ENCODE results near the gene VAMP2. TPM values are rescaled to one million over a fixed set of nuclear protein-coding genes. Genes with fewer than 3 reads are reported as not detected.

Gene VAMP2
- polyA plus RNA-seq, 1 donor from 2014 or later: 98.3 TPM

DNA sequence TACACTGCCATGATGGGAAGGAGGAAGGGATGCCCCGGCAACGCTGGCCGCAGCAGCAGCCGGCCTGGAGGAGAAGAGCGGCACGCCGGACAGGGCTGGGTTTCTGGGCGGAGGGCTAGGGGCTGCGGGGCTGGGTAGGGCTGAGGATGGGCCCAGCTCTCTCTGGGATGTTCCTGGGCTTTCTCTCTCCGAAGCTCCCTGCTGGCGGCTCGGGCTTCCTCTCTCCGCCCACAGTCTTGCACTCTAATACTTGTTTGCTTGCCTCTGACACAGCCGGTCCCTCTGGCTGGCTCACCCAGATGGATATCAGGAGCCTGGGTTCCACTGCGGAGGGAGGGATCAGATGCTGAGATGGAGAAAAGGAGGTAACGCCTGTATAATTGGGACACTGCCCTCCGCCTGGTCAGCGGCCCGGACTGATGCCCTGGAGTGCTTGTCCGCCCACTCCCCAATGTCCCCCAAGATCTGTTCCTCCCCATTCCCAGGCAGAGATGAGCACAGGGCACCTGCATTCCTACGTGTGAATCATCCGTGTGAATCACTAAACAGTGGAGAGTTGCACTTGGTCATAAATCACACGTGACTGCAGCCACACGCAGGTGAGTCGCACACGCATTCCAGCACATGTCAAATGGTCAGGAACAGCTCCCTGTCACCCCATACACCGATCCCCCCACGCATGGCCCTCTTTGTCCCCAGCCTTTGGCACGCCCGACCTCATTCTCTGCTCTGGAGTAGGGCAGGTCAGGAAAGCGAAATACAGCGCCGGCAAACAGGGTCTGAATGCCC lies 44.6 kb downstream of the VAMP2 start, which contains the start of gene ALOXE3:
TSS of gene ALOXE3 (minus strand) at position 535 of the 789 bp plus-strand sequence. CDS start at position 11, 524 bp downstream.
- Histone ChIP-seq H3K9me3 (ENCODE audit: low read length) (no peaks in the 10 kb centered on the region), H3K4me3 (ENCODE audit: low read length) (peak within 1 kb of the TSS; percentile 88), H3K4me2 (ENCODE audit: low read length) (peak within 1 kb of the TSS; percentile 91), H2AFZ (ENCODE audit: low read depth, low read length) (peak within 1 kb of the TSS; percentile 90), H3K9me2 (ENCODE audit: insufficient read depth, low read length) (no peaks in the 10 kb centered on the region), H3K27me3 (ENCODE audit: insufficient read depth, low read depth, low read length) (peaks cover 58% of the 10 kb centered on the region), H3K27ac (ENCODE audit: low read length) (peak within 1 kb of the TSS; percentile 79), H3F3A (ENCODE audit: insufficient read depth, low read length, poor library complexity, severe bottlenecking) (peaks cover 12% of the 10 kb centered on the region), H3K9ac (ENCODE audit: low read length) (peak within 1 kb of the TSS; percentile 80), H4K20me1 (ENCODE audit: insufficient read depth) (peaks cover 6% of the 10 kb centered on the region), H3K79me2 (replicated peaks; ENCODE audit: insufficient read depth, low read length) (no peaks in the 10 kb centered on the region), H3K36me3 (ENCODE audit: insufficient read depth, low read length) (no peaks in the 10 kb centered on the region)
- TF ChIP-seq EP300 (conservative IDR thresholded peaks at IDR 0.05; ENCODE audit: poor library complexity, severe bottlenecking) (no peak), SMC3 (conservative IDR thresholded peaks at IDR 0.05; ENCODE audit: poor library complexity) (no peak), MXI1 (conservative IDR thresholded peaks at IDR 0.05; ENCODE audit: poor library complexity, severe bottlenecking) (peak; percentile 75)

DNA sequence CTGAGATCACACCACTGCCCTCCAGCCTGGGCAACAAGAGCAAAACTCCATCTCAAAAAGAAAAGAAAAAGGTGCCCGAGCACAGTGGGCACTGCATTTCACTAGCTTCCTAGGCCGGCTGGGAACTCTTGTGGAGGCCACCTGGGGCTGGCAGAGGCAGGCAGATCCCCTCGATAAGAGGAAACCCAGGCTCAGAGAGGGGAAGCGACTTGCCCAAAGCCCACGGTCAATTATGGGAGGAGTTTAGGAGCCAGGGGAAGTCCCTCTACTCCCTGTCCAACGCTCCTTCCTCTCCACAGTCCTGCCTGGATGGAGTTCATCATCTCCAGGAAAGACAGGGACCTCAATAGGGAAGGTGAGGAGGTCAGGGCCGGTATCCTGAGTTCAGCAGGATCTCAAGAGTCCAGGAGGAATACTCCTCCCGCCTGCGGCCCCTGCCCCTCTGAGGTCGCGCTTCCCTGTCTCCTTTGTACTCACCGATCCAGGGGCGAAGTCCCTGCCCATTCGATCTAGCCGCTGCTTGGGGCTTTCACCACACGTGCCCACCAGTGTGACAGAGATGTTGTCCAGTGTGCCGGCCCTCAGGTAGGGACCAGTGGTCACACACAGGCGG lies 45.3 kb downstream of the VAMP2 start:
- H3K9ac ChIP-seq (ENCODE audit: low read length): peak overlapping the region; percentile 80
- no peak for TF ChIP-seq MXI1 (conservative IDR thresholded peaks at IDR 0.05; ENCODE audit: poor library complexity, severe bottlenecking)
- peaks cover 58% of the 10 kb centered on the region for H3K27me3 ChIP-seq (ENCODE audit: insufficient read depth, low read depth, low read length)

GRCh38 chr17:8116776-8117175 lies 46.0 kb downstream of the VAMP2 start:
- Histone ChIP-seq H3K27me3 (ENCODE audit: insufficient read depth, low read depth, low read length) (peaks cover 57% of the 10 kb centered on the region), H3K4me3 (ENCODE audit: low read length) (no peak overlapping the region), H2AFZ (ENCODE audit: low read depth, low read length) (no peak overlapping the region), H3F3A (ENCODE audit: insufficient read depth, low read length, poor library complexity, severe bottlenecking) (peaks cover 12% of the 10 kb centered on the region), H3K27ac (ENCODE audit: low read length) (no peak overlapping the region), H4K20me1 (ENCODE audit: insufficient read depth) (peaks cover 6% of the 10 kb centered on the region), H3K36me3 (ENCODE audit: insufficient read depth, low read length) (no peaks in the 10 kb centered on the region), H3K9ac (ENCODE audit: low read length) (no peak overlapping the region), H3K9me3 (ENCODE audit: low read length) (no peaks in the 10 kb centered on the region), H3K4me2 (ENCODE audit: low read length) (no peak overlapping the region), H3K9me2 (ENCODE audit: insufficient read depth, low read length) (no peaks in the 10 kb centered on the region), H3K79me2 (replicated peaks; ENCODE audit: insufficient read depth, low read length) (no peaks in the 10 kb centered on the region)
- TF ChIP-seq EP300 (conservative IDR thresholded peaks at IDR 0.05; ENCODE audit: poor library complexity, severe bottlenecking) (no peak), EZH2 (IDR thresholded peaks at IDR 0.05; ENCODE audit: borderline replicate concordance, insufficient read depth, low read length, poor library complexity, severe bottlenecking) (no peak), TAF1 (IDR thresholded peaks at IDR 0.05; ENCODE audit: low read depth) (no peak), MXI1 (conservative IDR thresholded peaks at IDR 0.05; ENCODE audit: poor library complexity, severe bottlenecking) (no peak), RAD21 (conservative IDR thresholded peaks at IDR 0.05) (no peak), SMC3 (conservative IDR thresholded peaks at IDR 0.05; ENCODE audit: poor library complexity) (no peak), POLR2AphosphoS5 (IDR thresholded peaks at IDR 0.05) (no peak), REST (IDR thresholded peaks at IDR 0.05; ENCODE audit: borderline replicate concordance) (no peak)
- TF ChIP-seq, protein P1, sequence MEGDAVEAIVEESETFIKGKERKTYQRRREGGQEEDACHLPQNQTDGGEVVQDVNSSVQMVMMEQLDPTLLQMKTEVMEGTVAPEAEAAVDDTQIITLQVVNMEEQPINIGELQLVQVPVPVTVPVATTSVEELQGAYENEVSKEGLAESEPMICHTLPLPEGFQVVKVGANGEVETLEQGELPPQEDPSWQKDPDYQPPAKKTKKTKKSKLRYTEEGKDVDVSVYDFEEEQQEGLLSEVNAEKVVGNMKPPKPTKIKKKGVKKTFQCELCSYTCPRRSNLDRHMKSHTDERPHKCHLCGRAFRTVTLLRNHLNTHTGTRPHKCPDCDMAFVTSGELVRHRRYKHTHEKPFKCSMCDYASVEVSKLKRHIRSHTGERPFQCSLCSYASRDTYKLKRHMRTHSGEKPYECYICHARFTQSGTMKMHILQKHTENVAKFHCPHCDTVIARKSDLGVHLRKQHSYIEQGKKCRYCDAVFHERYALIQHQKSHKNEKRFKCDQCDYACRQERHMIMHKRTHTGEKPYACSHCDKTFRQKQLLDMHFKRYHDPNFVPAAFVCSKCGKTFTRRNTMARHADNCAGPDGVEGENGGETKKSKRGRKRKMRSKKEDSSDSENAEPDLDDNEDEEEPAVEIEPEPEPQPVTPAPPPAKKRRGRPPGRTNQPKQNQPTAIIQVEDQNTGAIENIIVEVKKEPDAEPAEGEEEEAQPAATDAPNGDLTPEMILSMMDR (IDR thresholded peaks at IDR 0.05; ENCODE audit: poor library complexity, severe bottlenecking): no peak

More for the DNA sequence above, 45.3 kb downstream of the VAMP2 start:
- peak overlapping the region; percentile 45 for H2AFZ ChIP-seq (ENCODE audit: low read depth, low read length)
- peaks cover 12% of the 10 kb centered on the region for H3F3A ChIP-seq (ENCODE audit: insufficient read depth, low read length, poor library complexity, severe bottlenecking)
- H3K36me3 ChIP-seq (ENCODE audit: insufficient read depth, low read length): no peaks in the 10 kb centered on the region
- H3K4me3 ChIP-seq (ENCODE audit: low read length): peak overlapping the region; percentile 88
- no peaks in the 10 kb centered on the region for H3K9me2 ChIP-seq (ENCODE audit: insufficient read depth, low read length)
- peak overlapping the region; percentile 79 for H3K27ac ChIP-seq (ENCODE audit: low read length)
- H3K4me2 ChIP-seq (ENCODE audit: low read length): peak overlapping the region; percentile 91
- H3K79me2 ChIP-seq (replicated peaks; ENCODE audit: insufficient read depth, low read length): no peaks in the 10 kb centered on the region
- H3K9me3 ChIP-seq (ENCODE audit: low read length): no peaks in the 10 kb centered on the region
- peaks cover 6% of the 10 kb centered on the region for H4K20me1 ChIP-seq (ENCODE audit: insufficient read depth)
